GM23338 (cell line): ENCODE results near the gene GRIN2C. TPM values are rescaled to one million over a fixed set of nuclear protein-coding genes. Genes with fewer than 3 reads are reported as not detected.

Experiments used
- ATAC-seq: fragments of 200-7000 bp; cut with Tn5 transposase; 3 replicates; pipeline ENCODE4 v1.9.1; 2020
- DNase-seq: peaks from one replicate; pipeline ENCODE4 v3.0.0-alpha.2; 2015; ENCODE audit warnings: low spot score
- H2AFZ ChIP-seq: fragments of 200-600 bp; sonication (generic); 2 replicates; pipeline ENCODE4 v1.8.0; 2016; ENCODE audit warnings: antibody characterized with exemption, mild to moderate bottlenecking, moderate library complexity
- H3F3A ChIP-seq: fragments of 200-600 bp; sonication (generic); replicated peaks from 2 replicates; pipeline ENCODE4 v1.8.0; 2017; ENCODE audit warnings: antibody characterized with exemption, mixed run types, low read depth
- H3K27ac ChIP-seq: fragments of 200-600 bp; sonication (generic); 2 replicates; pipeline ENCODE4 v1.6.1; 2016; ENCODE audit warnings: low read depth
- H3K27me3 ChIP-seq: fragments of 200-600 bp; sonication (generic); 2 replicates; pipeline ENCODE4 v1.8.0; 2016; ENCODE audit warnings: mild to moderate bottlenecking, mixed run types, moderate library complexity; ENCODE audit not compliant: insufficient read depth
- H3K36me3 ChIP-seq: fragments of 200-600 bp; sonication (generic); 2 replicates; pipeline ENCODE4 v1.8.0; 2016; ENCODE audit warnings: mild to moderate bottlenecking; ENCODE audit not compliant: insufficient read depth
- H3K4me1 ChIP-seq: fragments of 200-600 bp; sonication (generic); 2 replicates; pipeline ENCODE4 v1.8.0; 2016; ENCODE audit warnings: mild to moderate bottlenecking, moderate library complexity; ENCODE audit not compliant: insufficient read depth
- H3K4me2 ChIP-seq: fragments of 200-600 bp; sonication (generic); 2 replicates; pipeline ENCODE4 v1.7.1; 2017; ENCODE audit warnings: mixed run types
- H3K4me3 ChIP-seq: fragments of 200-600 bp; sonication (generic); 2 replicates; pipeline ENCODE4 v1.6.1; 2016; ENCODE audit warnings: mixed run types
- H3K79me2 ChIP-seq: fragments of 200-600 bp; sonication (generic); replicated peaks from 2 replicates; pipeline ENCODE4 v1.8.0; 2017; ENCODE audit warnings: mild to moderate bottlenecking; ENCODE audit not compliant: insufficient read depth
- H3K9me2 ChIP-seq: fragments of 200-600 bp; sonication (generic); 2 replicates; pipeline ENCODE4 v1.8.0; 2017; ENCODE audit not compliant: insufficient read depth
- H4K20me1 ChIP-seq: fragments of 200-600 bp; sonication (generic); replicated peaks from 2 replicates; pipeline ENCODE4 v1.8.0; 2017; ENCODE audit warnings: mild to moderate bottlenecking; ENCODE audit not compliant: insufficient read depth
- H3K27ac Mint-ChIP-seq: 2 replicates; pipeline ENCODE4 v1.8.0; 2020; ENCODE audit warnings: inconsistent platforms, mild to moderate bottlenecking, moderate library complexity, mixed read lengths
- H3K27me3 Mint-ChIP-seq: 3 replicates; pipeline ENCODE4 v1.8.0; 2022; ENCODE audit warnings: low read depth, mild to moderate bottlenecking, moderate library complexity, mixed read lengths, inconsistent platforms; ENCODE audit not compliant: insufficient read depth, poor library complexity
- H3K36me3 Mint-ChIP-seq: 3 replicates; pipeline ENCODE4 v1.8.0; 2021; ENCODE audit warnings: low read depth, mild to moderate bottlenecking, inconsistent platforms, moderate library complexity, mixed read lengths
- H3K4me1 Mint-ChIP-seq: 3 replicates; pipeline ENCODE4 v1.8.0; 2020; ENCODE audit warnings: mild to moderate bottlenecking, inconsistent platforms, mixed read lengths
- H3K4me3 Mint-ChIP-seq: 3 replicates; pipeline ENCODE4 v1.8.0; 2021; ENCODE audit warnings: moderate library complexity, mild to moderate bottlenecking, inconsistent platforms, mixed read lengths
- H3K9me3 Mint-ChIP-seq: 3 replicates; pipeline ENCODE4 v1.8.0; 2020; ENCODE audit warnings: moderate library complexity, mild to moderate bottlenecking, inconsistent platforms, mixed read lengths
- CREB1 ChIP-seq: fragments of 250-450 bp; sonication (Bioruptor Pico); IDR thresholded peaks from 2 replicates; pipeline ENCODE4 v1.5.0; 2020; ENCODE audit warnings: low read depth, mild to moderate bottlenecking, moderate library complexity
- ETS1 ChIP-seq: IDR thresholded peaks from 2 replicates; pipeline ENCODE4 v1.6.1; 2016; ENCODE audit warnings: antibody characterized with exemption
- EZH2 ChIP-seq: fragments of 200-600 bp; sonication (generic); IDR thresholded peaks from one replicate; pipeline ENCODE4 v1.8.0; 2017; ENCODE audit warnings: antibody characterized with exemption, mild to moderate bottlenecking, low read depth; ENCODE audit not compliant: unreplicated experiment
- EZH2phosphoT487 ChIP-seq: fragments of 200-600 bp; sonication (generic); IDR thresholded peaks from one replicate; pipeline ENCODE4 v1.8.1; 2018; ENCODE audit warnings: antibody characterized with exemption; ENCODE audit not compliant: unreplicated experiment
- JUNB ChIP-seq: IDR thresholded peaks from one replicate; pipeline ENCODE4 v1.6.1; 2016; ENCODE audit warnings: antibody characterized with exemption; ENCODE audit not compliant: unreplicated experiment
- NANOG ChIP-seq: IDR thresholded peaks from 2 replicates; pipeline ENCODE4 v1.6.1; 2016; ENCODE audit warnings: antibody characterized with exemption, borderline replicate concordance
- POLR2AphosphoS5 ChIP-seq: IDR thresholded peaks from 2 replicates; pipeline ENCODE4 v1.6.1; 2016; ENCODE audit warnings: antibody characterized with exemption, low read depth
- REST ChIP-seq: IDR thresholded peaks from one replicate; pipeline ENCODE4 v1.6.1; 2018; ENCODE audit warnings: antibody characterized with exemption; ENCODE audit not compliant: unreplicated experiment
- STAT1 ChIP-seq: IDR thresholded peaks from one replicate; pipeline ENCODE4 v1.6.1; 2016; ENCODE audit warnings: antibody characterized with exemption; ENCODE audit not compliant: unreplicated experiment
- polyA plus RNA-seq: library from polyadenylated mRNA; unstranded; fragments of >200 nt; fragmentation: Nextera tagmentation; extraction: Ambion mirVana; gene quantifications from 2 replicates; pipeline ENCODE4 v1.2.1, GENCODE V29; 2016
- total RNA-seq: library from RNA; depleted of rRNA; stranded (reverse); fragments of >200 nt; shearing (Covaris generic); gene quantifications from 2 replicates; pipeline ENCODE4 v1.2.3, GENCODE V29; 2014
- TF ChIP-seq, protein P1 (sequence below), 2 experiments: fragments of 200-600 bp in 1 of 2; sonication (generic) in 1 of 2; conservative IDR thresholded peaks; 2 replicates each; pipeline versions ENCODE4 v1.5.1 to v1.6.1; 2016 to 2017; ENCODE audit warnings: antibody characterized with exemption in 2 of 2, low read depth in 2 of 2, mild to moderate bottlenecking in 2 of 2, moderate library complexity in 1 of 2

The GRIN2C gene
- total and polyA plus RNA-seq, 2 experiments from 2014 or later, result 0.10 to 0.19 TPM

GRCh38 chr17:74903034-74903433, 43.3 kb upstream of the GRIN2C start:
- H4K20me1 ChIP-seq, result no peaks in the 10 kb centered on the region
- no peak overlapping the region for H3K27ac Mint-ChIP-seq
- no peak overlapping the region for H3K4me3 ChIP-seq
- H3K79me2 ChIP-seq, result no peaks in the 10 kb centered on the region
- H3K4me1 ChIP-seq, result no peaks in the 10 kb centered on the region; the same call in 1 of the 2 replicates
- no peak overlapping the region for H3K4me2 ChIP-seq
- no peak overlapping the region for H3K4me3 Mint-ChIP-seq
- no peaks in the 10 kb centered on the region for H3K27me3 ChIP-seq
- no peak overlapping the region for H2AFZ ChIP-seq
- ATAC-seq, result no peak
- H3K9me2 ChIP-seq, result no peaks in the 10 kb centered on the region
- peaks cover 6% of the 10 kb centered on the region for H3K4me1 Mint-ChIP-seq
- no peaks in the 10 kb centered on the region for H3K36me3 ChIP-seq
- H3K36me3 Mint-ChIP-seq, result peaks cover 3% of the 10 kb centered on the region; the same call in 1 of the 3 replicates
- peaks cover 5% of the 10 kb centered on the region; the same call in 2 of the 3 replicates for H3K9me3 Mint-ChIP-seq
- no peak overlapping the region for H3K27ac ChIP-seq
- no peak for DNase-seq
- TF ChIP-seq ETS1, result no peak
- no peak for TF ChIP-seq POLR2AphosphoS5
- TF ChIP-seq STAT1, result no peak
- TF ChIP-seq, protein P1, sequence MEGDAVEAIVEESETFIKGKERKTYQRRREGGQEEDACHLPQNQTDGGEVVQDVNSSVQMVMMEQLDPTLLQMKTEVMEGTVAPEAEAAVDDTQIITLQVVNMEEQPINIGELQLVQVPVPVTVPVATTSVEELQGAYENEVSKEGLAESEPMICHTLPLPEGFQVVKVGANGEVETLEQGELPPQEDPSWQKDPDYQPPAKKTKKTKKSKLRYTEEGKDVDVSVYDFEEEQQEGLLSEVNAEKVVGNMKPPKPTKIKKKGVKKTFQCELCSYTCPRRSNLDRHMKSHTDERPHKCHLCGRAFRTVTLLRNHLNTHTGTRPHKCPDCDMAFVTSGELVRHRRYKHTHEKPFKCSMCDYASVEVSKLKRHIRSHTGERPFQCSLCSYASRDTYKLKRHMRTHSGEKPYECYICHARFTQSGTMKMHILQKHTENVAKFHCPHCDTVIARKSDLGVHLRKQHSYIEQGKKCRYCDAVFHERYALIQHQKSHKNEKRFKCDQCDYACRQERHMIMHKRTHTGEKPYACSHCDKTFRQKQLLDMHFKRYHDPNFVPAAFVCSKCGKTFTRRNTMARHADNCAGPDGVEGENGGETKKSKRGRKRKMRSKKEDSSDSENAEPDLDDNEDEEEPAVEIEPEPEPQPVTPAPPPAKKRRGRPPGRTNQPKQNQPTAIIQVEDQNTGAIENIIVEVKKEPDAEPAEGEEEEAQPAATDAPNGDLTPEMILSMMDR (conservative IDR thresholded peaks at IDR 0.05; ENCODE audit: low read depth in 2 of 2), result no peak
- TF ChIP-seq CREB1, result no peak
- no peak for TF ChIP-seq REST
- TF ChIP-seq EZH2, result no peak
- no peak for TF ChIP-seq EZH2phosphoT487
- no peak for TF ChIP-seq JUNB
- TF ChIP-seq NANOG, result no peak
- peaks cover 8% of the 10 kb centered on the region for H3K27me3 Mint-ChIP-seq
- no peaks in the 10 kb centered on the region for H3F3A ChIP-seq
